A549 (cell line): ENCODE measurements around the gene ATP13A2.

Experiments used
- BHLHE40 ChIP-seq: IDR thresholded peaks from 2 replicates; pipeline ENCODE4 v1.6.1; 2012; ENCODE audit warnings: low read depth, low read length, inconsistent platforms
- CTCF ChIP-seq: fragments of >200 bp; sonication (Bioruptor Twin); formaldehyde crosslinking; IDR thresholded peaks from 3 replicates; pipeline ENCODE4 v1.5.1; 2016
- E2F6 ChIP-seq: IDR thresholded peaks from 2 replicates; pipeline ENCODE4 v1.6.1; 2012; ENCODE audit warnings: low read depth, borderline replicate concordance
- ESRRA ChIP-seq: fragments of 150-350 bp; IDR thresholded peaks from 2 replicates; pipeline ENCODE4 v1.6.1; 2014; ENCODE audit warnings: mild to moderate bottlenecking, low read length, borderline replicate concordance
- HDAC2 ChIP-seq: fragments of 200-600 bp; sonication (generic); IDR thresholded peaks from 2 replicates; pipeline ENCODE4 v1.6.1; 2016
- HOXA7 ChIP-seq: fragments of 250-450 bp; sonication (Bioruptor Pico); IDR thresholded peaks from 2 replicates; pipeline ENCODE4 v1.5.0; 2020; ENCODE audit warnings: mild to moderate bottlenecking, moderate library complexity
- HOXB5 ChIP-seq: fragments of 250-450 bp; sonication (Bioruptor Pico); IDR thresholded peaks from 2 replicates; pipeline ENCODE4 v1.5.0; 2020; ENCODE audit warnings: mild to moderate bottlenecking, moderate library complexity
- JUNB ChIP-seq: fragments of >200 bp; sonication (Bioruptor Twin); formaldehyde crosslinking; IDR thresholded peaks from 2 replicates; pipeline ENCODE4 v1.6.1; 2016
- REST ChIP-seq: fragments of 200-600 bp; sonication (generic); IDR thresholded peaks from 2 replicates; pipeline ENCODE4 v1.6.1; 2016; ENCODE audit warnings: antibody characterized with exemption, mild to moderate bottlenecking, moderate library complexity
- RFX5 ChIP-seq: fragments of 450-650 bp; IDR thresholded peaks from 2 replicates; pipeline ENCODE4 v1.7.1; 2014; ENCODE audit warnings: antibody characterized with exemption, mild to moderate bottlenecking, moderate library complexity
- SREBF2 ChIP-seq: fragments of 450-650 bp; IDR thresholded peaks from 2 replicates; pipeline ENCODE4 v1.6.1; 2014; ENCODE audit warnings: mild to moderate bottlenecking, moderate library complexity
- TP53 ChIP-seq: fragments of 250-450 bp; sonication (Bioruptor Pico); IDR thresholded peaks from 2 replicates; pipeline ENCODE4 v1.5.0; 2021; ENCODE audit warnings: mild to moderate bottlenecking, moderate library complexity
- USF2 ChIP-seq: fragments of 450-650 bp; IDR thresholded peaks from 2 replicates; pipeline ENCODE4 v1.6.1; 2014; ENCODE audit warnings: antibody characterized with exemption
- ZFP36 ChIP-seq: fragments of 450-650 bp; IDR thresholded peaks from 2 replicates; pipeline ENCODE4 v1.6.1; 2014; ENCODE audit warnings: borderline replicate concordance; ENCODE audit not compliant: partially characterized antibody

GRCh38 chr1:17009706-17010105 lies 2.0 kb downstream of the ATP13A2 start:
- TF ChIP-seq HOXA7 (no peak), CTCF (no peak), RFX5 (no peak), HDAC2 (no peak), TP53 (no peak), E2F6 (no peak), ESRRA (no peak), SREBF2 (no peak), JUNB (no peak), USF2 (no peak), REST (no peak), BHLHE40 (no peak), ZFP36 (no peak), HOXB5 (CRISPR knock-in tag) (no peak)
